Endometrial microvascular endothelial cells (primary cell): ENCODE measurements around the gene CXCL5. TPM values are rescaled to one million over a fixed set of nuclear protein-coding genes. Genes with fewer than 3 reads are reported as not detected.
"Not testable (repeated sequence)": the region's sequence is repeated elsewhere in the genome, so short reads cannot be mapped to it uniquely, and the experiment has no call there.

Experiments used
- in situ Hi-C: cut with HindIII; loops from 2 replicates; pipeline ENCODE4 v1.10.0; 2017; ENCODE audit warnings: low sequenced_read_pairs, low pct_unique_long_range_greater_than_20kb; ENCODE audit errors: inconsistent ontology term
- total RNA-seq: library from RNA; depleted of rRNA; stranded (reverse); fragments of >200 nt; gene quantifications from one replicate; pipeline ENCODE4 v1.2.3, GENCODE V29; 2015; ENCODE audit errors: inconsistent ontology term

The CXCL5 gene
- total RNA-seq, 1 donor from 2014 or later: 0.74 TPM

GRCh38 chr4:73979407-73979957 lies 19.0 kb downstream of the CXCL5 start:
- in situ Hi-C loops: no loop called here

DNA sequence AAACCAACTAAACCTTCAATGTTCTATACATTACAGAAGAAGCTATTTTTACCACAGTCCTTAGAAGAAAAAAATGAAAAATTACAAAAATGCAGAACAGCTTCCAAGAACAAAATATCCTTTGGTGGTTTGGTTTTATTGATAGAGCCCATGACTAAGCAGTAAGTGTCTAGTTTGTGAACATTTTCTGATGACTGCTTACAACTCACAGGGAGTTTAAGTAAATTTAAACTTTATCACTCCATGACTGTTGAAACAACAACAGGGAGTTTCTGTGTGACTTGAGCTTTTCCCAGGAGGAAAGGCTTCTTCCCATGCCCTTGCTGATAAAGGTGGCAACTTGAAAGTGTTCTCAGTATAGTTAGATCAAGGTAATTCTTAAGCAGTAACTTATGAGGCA lies 19.6 kb downstream of the CXCL5 start:
- in situ Hi-C loops: no loop called here

DNA sequence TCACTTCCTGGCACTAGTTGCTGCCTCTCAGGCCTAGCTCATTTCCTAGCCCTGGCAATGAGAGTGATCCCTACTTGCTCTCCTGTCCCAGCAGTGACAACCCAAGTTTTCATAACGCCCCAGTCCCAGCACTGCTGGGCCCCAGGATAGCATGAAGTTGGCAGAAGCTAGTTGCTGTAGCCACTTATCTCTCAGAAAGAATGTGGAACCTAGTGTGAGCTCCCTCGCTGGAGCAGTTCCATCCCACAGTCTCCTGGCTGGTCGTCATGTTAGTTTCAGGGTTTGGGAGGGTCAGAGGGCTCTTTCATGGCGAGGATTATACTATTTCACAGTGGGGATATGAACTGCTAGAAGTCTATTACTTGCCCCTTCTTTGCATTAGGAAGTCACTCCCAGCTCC lies 21.8 kb downstream of the CXCL5 start:
- in situ Hi-C loops: no loop called here

DNA sequence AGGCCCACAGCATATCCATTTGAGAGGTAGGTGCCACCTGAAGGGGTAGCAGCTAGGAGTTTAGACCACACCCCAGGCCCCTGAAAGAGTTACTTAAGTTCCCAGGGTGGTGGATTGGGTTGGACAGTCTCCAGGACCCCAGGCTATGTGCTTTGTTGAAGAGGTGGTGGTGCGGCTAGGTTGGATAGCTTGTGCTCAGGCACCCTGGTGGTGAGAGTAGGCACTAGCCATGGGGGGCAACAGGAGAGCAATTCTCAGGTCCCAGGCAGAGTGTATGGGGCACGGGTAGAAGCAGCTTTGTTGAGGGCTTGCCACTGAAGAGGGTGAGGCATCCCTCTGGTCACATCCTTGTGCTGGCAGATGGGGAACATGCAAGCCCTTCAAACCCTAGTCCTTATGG lies 22.3 kb downstream of the CXCL5 start:
- in situ Hi-C loops: no loop called here

DNA sequence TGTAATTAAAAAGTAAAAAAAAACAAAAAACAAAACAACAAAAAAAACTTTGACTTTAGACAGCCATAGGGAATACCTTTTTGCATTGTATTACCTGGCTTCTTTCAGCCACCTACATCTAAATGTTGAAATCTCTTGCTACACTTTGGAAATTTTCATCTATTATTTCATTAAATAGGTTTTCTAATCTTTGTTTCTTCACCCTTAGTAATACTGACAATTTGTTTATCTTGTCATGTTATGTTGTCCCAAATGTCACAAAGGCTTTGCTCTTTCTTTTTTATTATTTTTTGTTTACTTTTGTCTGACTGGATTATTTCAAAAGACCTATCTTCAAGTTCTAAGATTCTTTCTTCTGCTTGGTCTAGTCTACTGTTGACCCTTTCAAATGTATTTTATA lies 24.1 kb downstream of the CXCL5 start:
- in situ Hi-C loops: no loop called here

- in situ Hi-C loops: no loop called here
Measured at GRCh38 chr4:73970945-73971344, 27.5 kb downstream of the CXCL5 start.

GRCh38 chr4:73970011-73970410 lies 28.5 kb downstream of the CXCL5 start:
- in situ Hi-C loops: no loop called here

DNA sequence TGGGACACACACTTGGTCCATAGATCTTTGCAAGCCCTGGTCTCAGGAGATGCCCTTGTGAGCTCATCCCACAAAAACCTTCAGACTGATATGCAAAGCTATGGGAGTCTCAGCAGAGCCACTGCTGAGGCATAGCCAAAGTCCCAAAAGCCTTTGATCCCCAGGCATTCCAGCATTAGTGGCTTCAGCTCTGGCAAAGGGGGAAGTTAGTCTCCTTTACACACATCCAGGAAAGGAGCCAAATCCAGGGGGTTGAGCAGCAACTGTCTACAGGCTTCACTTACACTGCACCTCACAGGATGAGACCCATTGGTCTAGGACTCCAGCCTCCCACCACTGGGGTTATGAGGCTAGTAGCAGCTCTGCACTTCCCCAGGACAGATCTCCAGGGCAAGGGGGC lies 30.6 kb downstream of the CXCL5 start:
- in situ Hi-C loops: no loop called here

- in situ Hi-C loops: no loop called here
Measured at GRCh38 chr4:73964862-73965611, 33.4 kb downstream of the CXCL5 start.

- in situ Hi-C loops: no loop called here
Measured at GRCh38 chr4:73962724-73963123, 35.8 kb downstream of the CXCL5 start.

- in situ Hi-C loops: not testable (repeated sequence)
Measured at GRCh38 chr4:73959041-73959440, 39.4 kb downstream of the CXCL5 start.

DNA sequence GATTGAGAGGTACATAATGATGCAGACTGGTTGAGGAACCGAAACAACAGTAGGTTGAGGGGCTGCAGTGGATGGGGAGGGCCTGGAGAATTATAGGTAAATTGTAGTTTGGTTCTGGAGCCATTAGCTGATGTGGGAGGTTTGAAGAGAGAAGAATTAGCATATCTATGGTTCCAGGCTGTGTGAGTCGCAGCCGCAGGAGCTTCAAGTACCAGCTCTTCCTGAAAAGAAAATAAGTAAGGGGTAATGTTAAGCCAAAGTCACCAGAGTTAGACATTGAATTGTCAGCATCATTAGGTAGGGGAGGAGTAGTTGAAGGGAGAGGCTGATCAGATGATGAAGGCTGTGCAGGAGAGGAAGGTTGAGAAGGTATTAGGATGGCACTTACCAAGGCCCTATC lies 46.1 kb downstream of the CXCL5 start:
- in situ Hi-C loops: no loop called here

- in situ Hi-C loops: not testable (repeated sequence)
Measured at GRCh38 chr4:73950376-73950920, 48.0 kb downstream of the CXCL5 start.

GRCh38 chr4:73948990-73949706 lies 49.3 kb downstream of the CXCL5 start:
- in situ Hi-C loops: no loop called here

DNA sequence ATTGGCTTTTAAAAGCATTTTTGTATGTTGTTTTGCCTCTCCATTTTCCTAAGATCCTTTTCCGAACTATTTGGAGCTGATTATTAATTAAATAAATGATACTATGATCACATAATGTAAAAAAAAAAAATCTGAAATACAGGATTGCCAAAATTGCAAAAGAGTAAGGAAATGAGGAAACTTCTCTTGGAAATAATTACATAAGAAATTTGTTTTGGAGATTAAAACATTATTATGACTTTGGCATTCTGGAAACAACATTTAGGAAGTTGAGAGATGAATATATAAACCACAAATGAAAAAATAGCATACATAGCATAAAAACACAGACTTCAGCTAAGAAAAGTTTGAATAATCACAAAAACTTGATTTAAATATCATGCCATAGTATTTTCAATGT lies 50.2 kb downstream of the CXCL5 start:
- in situ Hi-C loops: no loop called here

GRCh38 chr4:73947239-73947985 lies 51.1 kb downstream of the CXCL5 start:
- in situ Hi-C loops: no loop called here

DNA sequence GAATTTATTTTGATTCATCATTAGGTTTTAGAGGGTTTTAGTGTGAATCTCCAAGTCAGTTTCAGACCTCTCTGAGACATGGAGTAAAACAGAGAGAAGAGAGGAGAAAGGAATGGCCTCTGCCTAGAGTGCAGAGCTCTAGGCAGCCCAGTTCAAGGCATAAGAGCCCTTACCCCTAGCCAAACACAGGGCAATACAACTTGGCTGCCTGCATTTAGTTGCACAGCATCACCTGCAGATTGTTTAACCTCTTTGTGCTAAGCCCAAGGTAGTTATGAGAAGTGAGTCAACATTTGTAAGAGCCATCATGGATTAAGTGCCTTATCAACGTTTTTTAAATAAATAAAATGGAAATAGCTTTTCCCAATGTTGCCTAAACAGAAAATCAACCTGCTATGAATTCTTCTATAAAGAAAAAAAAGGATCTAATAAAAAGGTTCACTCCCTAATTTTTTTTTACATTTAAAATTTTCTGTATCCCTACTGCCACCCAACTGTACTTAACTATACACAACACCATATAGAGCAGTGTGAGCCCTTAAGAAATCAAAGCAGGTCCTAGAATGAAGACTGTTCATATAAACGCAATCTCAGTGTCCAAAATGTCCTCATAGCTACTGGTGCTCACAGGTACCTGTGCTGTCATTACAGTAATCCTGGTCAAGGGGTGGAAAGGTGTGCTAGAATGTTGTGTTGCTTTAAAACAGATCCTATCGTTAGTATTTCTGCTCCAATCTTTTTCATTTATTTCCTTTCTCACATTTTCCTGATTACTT lies 52.6 kb downstream of the CXCL5 start:
- in situ Hi-C loops: no loop called here
